SK-N-MC (cell line): ENCODE data around the gene TERB2.
"Not testable (repeated sequence)": the region's sequence is repeated elsewhere in the genome, so short reads cannot be mapped to it uniquely, and the experiment has no call there.

ENCODE experiments used
- DNase-seq: peaks from one replicate; pipeline ENCODE4 v3.0.0-alpha.2; 2011; ENCODE audit warnings: low read depth, low spot score
- H3K27ac ChIP-seq: fragments of 200-600 bp; sonication (generic); 2 replicates; pipeline ENCODE4 v1.5.1; 2016; ENCODE audit warnings: mixed run types
- H3K36me3 ChIP-seq: fragments of 200-600 bp; sonication (generic); 2 replicates; pipeline ENCODE4 v1.6.1; 2017; ENCODE audit warnings: antibody characterized with exemption, low read length, mixed read lengths; ENCODE audit not compliant: insufficient read depth
- H3K4me3 ChIP-seq: fragments of 200-600 bp; sonication (generic); 2 replicates; pipeline ENCODE4 v1.5.1; 2016
- H3K9ac ChIP-seq: fragments of 200-600 bp; sonication (generic); 2 replicates; pipeline ENCODE4 v1.8.0; 2017; ENCODE audit warnings: mixed run types, mixed read lengths; ENCODE audit not compliant: insufficient read length
- H3K9me3 ChIP-seq: fragments of 200-600 bp; sonication (generic); 2 replicates; pipeline ENCODE4 v1.6.1; 2017; ENCODE audit warnings: low read depth, mild to moderate bottlenecking, antibody characterized with exemption, low read length, moderate library complexity, mixed read lengths
- EZH2 ChIP-seq: fragments of 200-600 bp; sonication (generic); IDR thresholded peaks from one replicate; pipeline ENCODE4 v1.6.1; 2017; ENCODE audit warnings: antibody characterized with exemption
- FOXP2 ChIP-seq: optimal IDR thresholded peaks from 2 replicates; pipeline ENCODE3; 2011; ENCODE audit warnings: mild to moderate bottlenecking, moderate library complexity; ENCODE audit not compliant: insufficient read depth; ENCODE audit errors: extremely low read length, control extremely low read depth
- POLR2AphosphoS5 ChIP-seq: IDR thresholded peaks from 2 replicates; pipeline ENCODE4 v1.6.1; 2012; ENCODE audit warnings: mild to moderate bottlenecking, low read depth, low read length, borderline replicate concordance

The TERB2 gene

DNA sequence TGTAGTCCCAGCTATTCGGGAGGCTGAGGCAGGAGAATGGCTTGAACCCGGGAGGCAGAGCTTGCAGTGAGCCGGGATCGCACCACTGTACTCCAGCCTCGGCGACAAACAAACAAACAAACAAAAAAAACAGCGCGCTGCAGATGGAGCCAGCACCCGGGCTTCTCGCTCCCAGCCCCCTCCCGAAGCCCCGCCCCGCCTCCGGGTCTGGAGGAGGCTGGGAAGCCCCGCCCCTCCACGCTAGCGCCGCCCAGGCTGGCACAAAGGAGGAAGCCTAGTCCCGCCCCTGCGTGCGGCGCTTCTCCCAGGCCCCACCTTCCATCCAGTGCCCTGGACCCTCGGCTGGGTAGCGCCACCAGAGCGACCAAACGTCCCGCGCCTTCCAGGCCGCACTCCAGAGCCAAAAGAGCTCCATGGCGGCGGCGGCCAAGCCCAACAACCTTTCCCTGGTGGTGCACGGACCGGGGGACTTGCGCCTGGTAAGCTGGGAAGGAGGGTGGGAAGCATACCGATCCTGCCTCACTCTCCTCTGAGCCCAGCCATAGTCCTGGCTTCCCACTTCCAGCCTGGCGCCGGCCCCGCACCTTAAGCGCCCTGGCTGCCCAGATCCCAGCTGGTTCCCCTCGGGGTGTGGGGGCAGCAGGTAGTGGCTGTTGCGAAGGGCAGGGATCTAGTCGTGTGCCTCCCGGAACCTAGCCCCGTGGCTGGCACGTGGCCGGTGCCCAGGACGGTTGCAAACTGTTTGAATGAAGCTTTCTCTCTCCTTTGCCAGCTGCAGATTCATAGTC is 66.6 kb downstream of the TERB2 start, which contains the start of gene SORD:
TSS of gene SORD (plus strand) at position 325 of the 788 bp plus-strand sequence. CDS start at position 414, 89 bp downstream.
- Histone ChIP-seq H3K27ac (peak within 1 kb of the TSS; percentile 82), H3K4me3 (peak within 1 kb of the TSS; percentile 95), H3K36me3 (peaks cover 18% of the 10 kb centered on the region), H3K9ac (peak within 1 kb of the TSS; percentile 96), H3K9me3 (no peaks in the 10 kb centered on the region)
- TF ChIP-seq EZH2 (no peak), POLR2AphosphoS5 (peak; percentile 94; the same call in 1 of the 2 replicates)
- DNase-seq: no peak

DNA sequence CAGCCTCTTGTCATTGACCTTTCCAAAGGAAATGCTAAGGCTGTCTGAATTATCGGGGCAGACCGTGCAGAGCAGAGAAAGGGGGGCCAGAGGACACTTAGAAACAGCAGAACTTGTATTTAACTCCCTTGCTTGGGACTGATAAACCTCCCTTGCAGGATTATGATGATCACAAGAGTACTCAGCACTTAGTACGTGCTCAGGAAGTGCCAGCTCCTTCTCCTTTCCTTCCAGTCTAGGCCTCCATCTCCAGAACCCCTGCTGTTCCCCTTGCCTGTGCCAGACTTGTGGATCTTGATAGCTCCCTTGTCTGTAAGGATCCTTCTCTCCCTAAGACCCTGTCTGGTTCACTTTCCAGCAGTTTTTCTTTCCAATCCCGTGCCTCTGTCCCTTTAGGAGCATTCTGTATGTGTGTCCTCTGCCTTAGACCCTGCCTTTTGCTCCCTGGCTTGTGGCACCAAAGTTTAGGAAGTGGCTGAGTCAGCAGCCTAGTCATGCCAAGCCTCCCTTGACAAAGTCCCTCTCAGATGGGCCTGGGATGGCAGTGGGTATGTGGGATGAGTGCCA is 67.3 kb downstream of the TERB2 start:
- no peaks in the 10 kb centered on the region for H3K9me3 ChIP-seq
- H3K27ac ChIP-seq: peak overlapping the region; percentile 82
- DNase-seq: no peak
- H3K9ac ChIP-seq: peak overlapping the region; percentile 96
- peak overlapping the region; percentile 95 for H3K4me3 ChIP-seq
- H3K36me3 ChIP-seq: peaks cover 23% of the 10 kb centered on the region
- TF ChIP-seq EZH2 (no peak), FOXP2 (no peak), POLR2AphosphoS5 (no peak)

DNA sequence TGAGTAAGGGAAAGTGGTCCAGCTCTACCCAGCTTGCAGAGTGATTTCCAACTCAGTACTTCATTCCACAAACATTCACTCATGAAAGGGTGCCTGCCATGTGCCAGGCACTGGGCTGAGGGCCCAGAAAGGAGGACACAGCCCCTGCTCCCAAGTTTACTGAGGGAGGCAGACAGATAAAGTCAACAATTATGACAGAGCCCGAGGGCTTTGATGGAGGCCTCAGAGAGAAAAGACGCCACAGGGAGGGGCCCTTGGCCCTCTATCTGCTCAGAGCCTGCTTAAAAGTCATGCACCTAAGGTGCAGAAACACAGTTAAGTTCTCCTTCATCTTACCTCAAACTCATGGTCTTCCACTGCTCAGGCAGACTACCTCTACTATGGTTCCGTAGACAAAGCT is 68.2 kb downstream of the TERB2 start:
- H3K4me3 ChIP-seq: peak overlapping the region; percentile 45
- DNase-seq: not testable (repeated sequence)

DNA sequence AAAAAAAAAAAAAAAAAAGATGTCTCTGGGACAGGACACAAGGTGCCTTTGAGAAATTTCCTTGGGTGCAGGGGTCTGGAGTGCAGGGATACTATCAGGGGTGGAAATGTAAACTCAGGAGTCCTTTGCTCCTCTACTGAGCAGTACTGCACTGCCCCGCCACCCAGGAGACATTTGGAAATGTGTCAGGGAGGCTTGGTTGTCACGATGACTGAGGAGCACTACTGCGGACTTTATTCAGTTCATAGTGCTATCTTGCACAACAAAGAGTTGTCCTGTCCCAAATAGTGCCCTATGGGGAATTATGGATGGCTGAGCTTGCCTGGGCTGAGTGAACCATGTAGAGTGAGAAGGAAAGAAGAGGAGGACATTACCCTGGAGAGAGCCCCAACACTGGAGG is 69.1 kb downstream of the TERB2 start:
- not testable (repeated sequence) for H3K9me3 ChIP-seq, H3K27ac ChIP-seq, DNase-seq, H3K9ac ChIP-seq
- Histone ChIP-seq H3K4me3 (peak overlapping the region; percentile 45; the same call in 1 of the 2 replicates), H3K36me3 (peaks cover 42% of the 10 kb centered on the region)

More for the DNA sequence above, 68.2 kb downstream of the TERB2 start:
- H3K36me3 ChIP-seq: peaks cover 32% of the 10 kb centered on the region
- H3K27ac ChIP-seq, H3K9me3 ChIP-seq, H3K9ac ChIP-seq: not testable (repeated sequence)

DNA sequence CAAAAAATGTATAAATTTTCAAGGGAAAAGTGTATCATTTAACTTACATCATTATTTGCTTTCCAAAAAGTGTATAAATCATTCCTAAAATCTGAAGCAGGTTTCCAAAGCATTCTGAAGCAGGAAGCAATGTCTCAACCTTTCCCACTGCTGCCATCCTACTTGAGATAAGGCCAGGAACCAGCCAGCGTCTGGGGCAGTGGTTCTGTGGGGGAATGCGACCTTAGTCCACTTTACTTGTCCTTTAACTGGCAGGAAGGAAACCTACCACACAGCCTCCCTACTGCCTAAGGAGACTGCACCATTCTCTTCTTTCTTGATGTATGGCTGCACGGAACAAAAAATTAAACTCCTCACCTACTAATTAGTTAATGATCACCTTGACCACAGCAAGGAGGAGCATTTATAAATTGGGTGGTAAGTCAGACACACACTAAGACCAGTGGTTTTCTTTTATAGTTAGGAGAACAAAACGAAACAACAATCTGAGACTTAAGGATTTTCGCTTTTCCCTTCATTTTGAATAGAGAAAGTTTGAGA is 70.2 kb downstream of the TERB2 start:
- TF ChIP-seq EZH2 (no peak), FOXP2 (no peak), POLR2AphosphoS5 (no peak)
- Histone ChIP-seq H3K9me3 (no peaks in the 10 kb centered on the region), H3K4me3 (peak overlapping the region; percentile 49), H3K27ac (peak overlapping the region; percentile 77), H3K36me3 (peaks cover 50% of the 10 kb centered on the region), H3K9ac (peak overlapping the region; percentile 37)
- DNase-seq: no peak

DNA sequence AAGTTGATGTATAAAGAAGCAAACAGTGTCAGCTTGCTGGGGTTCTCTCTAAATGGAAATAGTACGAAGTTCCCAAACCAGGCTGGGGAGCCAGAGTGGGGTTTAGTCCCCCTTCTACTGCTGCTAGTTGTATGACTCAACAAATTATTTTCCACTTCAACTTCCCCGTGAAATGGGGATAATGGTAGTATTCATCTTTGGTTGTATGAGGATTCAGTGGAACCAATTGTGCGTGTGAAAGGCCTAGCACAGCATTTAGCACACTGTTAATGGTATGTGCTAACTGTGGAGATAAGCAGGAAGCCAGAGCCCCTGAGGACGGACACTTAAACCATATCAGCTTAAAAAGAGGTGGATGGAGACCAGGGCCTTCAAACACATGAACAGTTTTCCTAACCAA is 70.7 kb downstream of the TERB2 start:
- Histone ChIP-seq H3K36me3 (peaks cover 50% of the 10 kb centered on the region), H3K4me3 (peak overlapping the region; percentile 49), H3K9me3 (no peaks in the 10 kb centered on the region), H3K27ac (peak overlapping the region; percentile 77), H3K9ac (peak overlapping the region; percentile 37)
- no peak for DNase-seq
- TF ChIP-seq FOXP2 (no peak), EZH2 (no peak), POLR2AphosphoS5 (no peak)
